Suprapubic skin (tissue), 4 donors: ENCODE data around the gene IQSEC1. TPM values are rescaled to one million over a fixed set of nuclear protein-coding genes. Genes with fewer than 3 reads are reported as not detected.

Experiments used
- DNase-seq, 2 donors: peaks; one replicate each; pipeline ENCODE4 v3.0.0-alpha.2; 2019; ENCODE audit warnings: low spot score in 2 of 2
- H3K27ac ChIP-seq: fragments of 200-600 bp; sonication (generic); one replicate; pipeline ENCODE4 v1.5.1; 2019
- H3K27me3 ChIP-seq: fragments of 200-600 bp; sonication (generic); one replicate; pipeline ENCODE4 v1.5.1; 2019
- H3K36me3 ChIP-seq: fragments of 200-600 bp; sonication (generic); one replicate; pipeline ENCODE4 v1.5.1; 2019
- H3K4me1 ChIP-seq: fragments of 200-600 bp; sonication (generic); one replicate; pipeline ENCODE4 v1.5.1; 2019
- H3K4me3 ChIP-seq: fragments of 200-600 bp; sonication (generic); one replicate; pipeline ENCODE4 v1.5.1; 2019; ENCODE audit warnings: mild to moderate bottlenecking
- H3K9me3 ChIP-seq: fragments of 200-600 bp; sonication (generic); one replicate; pipeline ENCODE4 v1.5.1; 2019
- EP300 ChIP-seq: sonication (generic); formaldehyde crosslinking; IDR thresholded peaks from one replicate; pipeline ENCODE4 v1.6.1; 2017; ENCODE audit warnings: antibody characterized with exemption
- POLR2A ChIP-seq, 2 donors: fragments of 450-650 bp; IDR thresholded peaks; one replicate each; pipeline ENCODE4 v1.6.1; 2017; ENCODE audit warnings: antibody characterized with exemption in 2 of 2, mild to moderate bottlenecking in 2 of 2, moderate library complexity in 2 of 2
- POLR2AphosphoS5 ChIP-seq, 3 donors: sonication (generic); formaldehyde crosslinking; IDR thresholded peaks; one replicate each; pipeline ENCODE4 v1.6.1; 2017; ENCODE audit warnings: antibody characterized with exemption in 3 of 3
- WGBS: methylation state at CpG from one replicate; pipeline ENCODE4 v1.1.5; 2018; 5-methylcytosine and 5-hydroxymethylcytosine counted together
- total RNA-seq, 4 donors: library from RNA; depleted of rRNA; stranded (reverse); fragments of >200 nt; gene quantifications; one replicate each; pipeline ENCODE4 v1.1.0, GENCODE V29; 2016
- TF ChIP-seq, protein P1 (sequence below), 2 donors: fragments of 200-600 bp in 1 of 2; fragments of 450-650 bp in 1 of 2; sonication (generic) in 1 of 2; IDR thresholded peaks; one replicate each; pipeline ENCODE4 v1.5.1; 2016 to 2019; ENCODE audit warnings: antibody characterized with exemption in 2 of 2, mild to moderate bottlenecking in 1 of 2, moderate library complexity in 1 of 2

Gene IQSEC1
- total RNA-seq, 4 donors from 2014 or later: 26.7 to 52.4 (median 35.5) TPM

DNA sequence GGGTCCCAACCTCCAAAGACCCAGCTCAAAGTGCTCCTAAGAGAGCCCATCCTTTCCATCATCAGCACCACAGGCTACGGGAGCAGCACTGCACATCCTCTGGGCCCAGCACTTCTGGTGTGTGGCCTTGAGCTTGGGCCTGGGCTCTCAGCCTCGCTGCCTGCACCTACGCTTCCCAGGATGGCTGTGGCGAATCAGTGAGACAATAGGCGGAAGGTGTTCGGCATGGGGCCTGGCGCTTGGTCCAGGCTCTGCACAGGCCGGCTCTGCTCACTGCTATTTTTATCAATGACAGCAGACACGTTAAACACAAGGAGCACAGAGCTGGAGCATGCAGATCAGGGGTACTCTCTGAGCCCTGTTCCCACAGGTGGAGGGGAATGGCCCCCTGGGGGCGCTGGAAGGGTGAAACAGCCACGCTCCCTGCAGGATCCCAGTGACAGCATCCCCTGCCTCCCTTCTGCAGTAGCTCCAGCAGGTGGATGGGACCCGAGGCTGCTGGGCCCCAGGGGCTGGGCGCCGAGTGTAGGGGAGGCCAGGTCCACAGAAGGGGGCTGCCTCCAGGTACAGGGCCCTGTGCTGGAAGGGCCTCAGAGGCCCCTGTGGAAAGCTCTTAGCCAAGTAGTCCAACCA lies 141.8 kb downstream of the IQSEC1 start:
- Histone ChIP-seq H3K4me1 (peaks cover 36% of the 10 kb centered on the region), H3K27ac (no peak overlapping the region), H3K4me3 (no peak overlapping the region), H3K36me3 (peaks cover 79% of the 10 kb centered on the region), H3K9me3 (no peaks in the 10 kb centered on the region), H3K27me3 (no peaks in the 10 kb centered on the region)
- 65% methylated on average over 7 of the region's 14 CpGs for WGBS
- DNase-seq: no peak
- TF ChIP-seq, protein P1, sequence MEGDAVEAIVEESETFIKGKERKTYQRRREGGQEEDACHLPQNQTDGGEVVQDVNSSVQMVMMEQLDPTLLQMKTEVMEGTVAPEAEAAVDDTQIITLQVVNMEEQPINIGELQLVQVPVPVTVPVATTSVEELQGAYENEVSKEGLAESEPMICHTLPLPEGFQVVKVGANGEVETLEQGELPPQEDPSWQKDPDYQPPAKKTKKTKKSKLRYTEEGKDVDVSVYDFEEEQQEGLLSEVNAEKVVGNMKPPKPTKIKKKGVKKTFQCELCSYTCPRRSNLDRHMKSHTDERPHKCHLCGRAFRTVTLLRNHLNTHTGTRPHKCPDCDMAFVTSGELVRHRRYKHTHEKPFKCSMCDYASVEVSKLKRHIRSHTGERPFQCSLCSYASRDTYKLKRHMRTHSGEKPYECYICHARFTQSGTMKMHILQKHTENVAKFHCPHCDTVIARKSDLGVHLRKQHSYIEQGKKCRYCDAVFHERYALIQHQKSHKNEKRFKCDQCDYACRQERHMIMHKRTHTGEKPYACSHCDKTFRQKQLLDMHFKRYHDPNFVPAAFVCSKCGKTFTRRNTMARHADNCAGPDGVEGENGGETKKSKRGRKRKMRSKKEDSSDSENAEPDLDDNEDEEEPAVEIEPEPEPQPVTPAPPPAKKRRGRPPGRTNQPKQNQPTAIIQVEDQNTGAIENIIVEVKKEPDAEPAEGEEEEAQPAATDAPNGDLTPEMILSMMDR (IDR thresholded peaks at IDR 0.05): no peak
- TF ChIP-seq POLR2AphosphoS5 (IDR thresholded peaks at IDR 0.05): no peak

DNA sequence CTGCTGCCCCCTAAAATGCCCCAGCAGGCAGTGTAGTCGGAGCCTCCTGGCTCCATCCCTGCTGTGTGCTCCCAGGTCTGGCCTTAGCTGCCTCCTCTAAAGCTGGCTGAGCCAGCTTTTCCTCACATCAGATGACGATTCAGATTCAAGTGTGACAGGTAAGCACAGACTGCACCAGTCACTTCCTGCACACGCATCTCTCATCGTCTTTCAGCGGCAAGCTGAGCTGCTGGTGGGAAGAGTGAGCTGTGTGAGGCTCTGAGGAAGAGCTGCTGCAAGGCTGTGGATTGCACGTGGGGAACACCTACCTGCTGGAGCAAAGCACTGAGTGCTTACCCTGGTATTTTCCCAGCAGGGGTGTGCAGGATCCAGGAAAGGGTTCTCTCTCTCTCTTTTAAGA lies 143.4 kb downstream of the IQSEC1 start:
- TF ChIP-seq EP300: no peak
- TF ChIP-seq, protein P1 (IDR thresholded peaks at IDR 0.05): no peak
- TF ChIP-seq POLR2A (IDR thresholded peaks at IDR 0.05): no peak
- TF ChIP-seq POLR2AphosphoS5 (IDR thresholded peaks at IDR 0.05): no peak
- no peaks in the 10 kb centered on the region for H3K27me3 ChIP-seq
- no peak overlapping the region for H3K27ac ChIP-seq
- no peaks in the 10 kb centered on the region for H3K9me3 ChIP-seq
- 89% methylated on average over 1 of the region's 6 CpGs for WGBS
- no peak overlapping the region for H3K4me3 ChIP-seq
- no peak for DNase-seq
- peaks cover 27% of the 10 kb centered on the region for H3K4me1 ChIP-seq
- H3K36me3 ChIP-seq: peaks cover 76% of the 10 kb centered on the region

DNA sequence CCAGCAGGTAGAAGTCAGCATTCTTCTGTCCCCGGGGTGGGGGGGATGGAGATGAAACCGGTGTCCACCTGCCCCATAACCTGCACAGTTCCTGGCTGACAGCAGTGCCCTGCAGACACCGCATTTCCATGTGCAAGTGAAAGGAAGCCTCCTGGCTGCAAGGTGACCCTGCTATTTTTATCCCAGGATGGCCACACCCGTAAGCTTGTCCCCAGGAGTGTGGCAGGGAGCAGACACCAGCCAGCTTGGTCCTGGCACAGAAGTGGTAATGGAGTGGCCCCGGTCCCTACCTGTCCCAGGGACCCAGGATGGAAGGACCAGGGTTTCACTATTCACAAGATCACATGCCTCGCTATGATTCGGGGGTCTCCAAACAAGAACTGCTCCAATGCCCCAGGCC lies 146.6 kb downstream of the IQSEC1 start:
- no peak overlapping the region for H3K27ac ChIP-seq
- no peaks in the 10 kb centered on the region for H3K27me3 ChIP-seq
- TF ChIP-seq POLR2A (IDR thresholded peaks at IDR 0.05): no peak
- TF ChIP-seq, protein P1 (IDR thresholded peaks at IDR 0.05): no peak
- no peak for TF ChIP-seq POLR2AphosphoS5 (IDR thresholded peaks at IDR 0.05)
- TF ChIP-seq EP300: no peak
- H3K4me1 ChIP-seq: peaks cover 5% of the 10 kb centered on the region
- H3K9me3 ChIP-seq: no peaks in the 10 kb centered on the region
- no peak for DNase-seq
- peaks cover 83% of the 10 kb centered on the region for H3K36me3 ChIP-seq
- H3K4me3 ChIP-seq: no peak overlapping the region
- WGBS: 60% methylated on average over 1 of the region's 7 CpGs

DNA sequence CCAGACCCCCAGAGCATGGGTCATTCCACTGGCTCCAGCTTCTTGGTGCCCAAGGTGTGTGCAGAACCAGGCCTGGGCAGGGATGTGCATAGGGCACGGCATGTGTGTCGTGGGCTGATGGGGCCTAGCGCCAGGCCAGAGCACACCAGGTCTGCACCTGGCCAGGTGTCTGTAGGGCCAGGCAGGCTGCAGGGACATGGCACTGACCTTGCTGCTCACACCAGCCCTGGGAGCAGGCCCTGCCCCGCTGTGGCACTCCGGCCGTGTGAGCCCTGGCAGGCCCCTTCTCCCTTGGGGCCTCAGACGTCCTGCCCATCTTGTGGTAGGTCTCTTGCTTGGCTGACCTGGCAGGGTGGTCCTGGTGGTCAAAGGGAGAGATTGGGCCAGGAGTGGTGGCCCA lies 147.6 kb downstream of the IQSEC1 start:
- no peak overlapping the region for H3K4me3 ChIP-seq
- H3K4me1 ChIP-seq: peaks cover under 1% of the 10 kb centered on the region
- 90% methylated on average over 6 of the region's 7 CpGs for WGBS
- H3K36me3 ChIP-seq: peaks cover 83% of the 10 kb centered on the region
- no peaks in the 10 kb centered on the region for H3K9me3 ChIP-seq
- no peaks in the 10 kb centered on the region for H3K27me3 ChIP-seq
- DNase-seq: no peak
- H3K27ac ChIP-seq: no peak overlapping the region
- TF ChIP-seq EP300 (no peak), POLR2AphosphoS5 (IDR thresholded peaks at IDR 0.05) (no peak), POLR2A (IDR thresholded peaks at IDR 0.05) (no peak)
- TF ChIP-seq, protein P1 (IDR thresholded peaks at IDR 0.05): no peak

DNA sequence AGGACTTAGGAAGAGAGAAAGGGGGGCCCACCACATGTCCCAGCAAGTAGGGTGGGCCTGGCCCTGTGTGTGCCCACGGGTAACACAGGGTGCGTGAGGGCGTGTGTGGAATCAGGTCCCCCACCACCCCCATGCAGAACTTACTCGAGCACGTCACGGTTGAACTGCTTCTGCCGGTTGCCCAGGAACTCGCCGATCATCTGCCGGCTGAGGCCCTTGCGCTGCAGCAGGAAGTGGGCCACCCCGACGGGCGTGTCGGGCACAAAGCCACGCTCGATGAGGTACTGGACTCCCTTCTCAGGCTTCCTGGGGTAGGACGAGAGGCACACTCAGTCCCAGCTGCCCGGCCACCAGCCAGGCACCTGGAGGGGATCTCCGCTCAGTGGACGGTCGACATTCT lies 148.8 kb downstream of the IQSEC1 start:
- H3K4me1 ChIP-seq: no peaks in the 10 kb centered on the region
- H3K4me3 ChIP-seq: no peak overlapping the region
- TF ChIP-seq POLR2AphosphoS5 (IDR thresholded peaks at IDR 0.05) (no peak), POLR2A (IDR thresholded peaks at IDR 0.05) (no peak), EP300 (no peak)
- TF ChIP-seq, protein P1 (IDR thresholded peaks at IDR 0.05): no peak
- DNase-seq: no peak
- peaks cover 89% of the 10 kb centered on the region for H3K36me3 ChIP-seq
- 67% methylated on average over 13 of the region's 22 CpGs for WGBS
- H3K9me3 ChIP-seq: no peaks in the 10 kb centered on the region
- H3K27me3 ChIP-seq: no peaks in the 10 kb centered on the region
- no peak overlapping the region for H3K27ac ChIP-seq
